H1 (cell line): ENCODE measurements around the gene COL11A1.

ENCODE experiments used
- ATF3 ChIP-seq: IDR thresholded peaks from 2 replicates; pipeline ENCODE4 v1.6.1; 2011; ENCODE audit warnings: low read depth, mild to moderate bottlenecking, low read length; ENCODE audit not compliant: insufficient read depth
- CREB1 ChIP-seq: IDR thresholded peaks from 2 replicates; pipeline ENCODE4 v1.6.1; 2012; ENCODE audit warnings: inconsistent platforms
- CTCF ChIP-seq, 3 experiments: IDR thresholded peaks; 1 replicate in 2 of 3; 2 replicates in 1 of 3; pipeline versions ENCODE4 v1.5.1 to v1.6.1; 2011; ENCODE audit warnings: low read length in 3 of 3, mild to moderate bottlenecking in 3 of 3, inconsistent platforms in 2 of 3, low read depth in 1 of 3, moderate library complexity in 1 of 3; ENCODE audit not compliant: insufficient read depth in 1 of 3; ENCODE audit errors: control extremely low read depth in 1 of 3
- E2F6 ChIP-seq: IDR thresholded peaks from 2 replicates; pipeline ENCODE4 v1.6.1; 2012; ENCODE audit warnings: inconsistent platforms
- EZH2 ChIP-seq: fragments of 200-600 bp; sonication (generic); IDR thresholded peaks from 2 replicates; pipeline ENCODE4 v1.7.1; 2012; ENCODE audit warnings: low read depth, mild to moderate bottlenecking, moderate library complexity, low read length, inconsistent platforms; ENCODE audit not compliant: severe bottlenecking
- MAX ChIP-seq: IDR thresholded peaks from 2 replicates; pipeline ENCODE4 v1.6.1; 2012; ENCODE audit warnings: inconsistent platforms
- PHF8 ChIP-seq: fragments of 200-600 bp; sonication (generic); conservative IDR thresholded peaks from 2 replicates; pipeline ENCODE4 v1.7.1; 2012; ENCODE audit warnings: low read depth, mild to moderate bottlenecking, inconsistent platforms, low read length, moderate library complexity
- POLR2A ChIP-seq, 2 experiments: IDR thresholded peaks; 1 replicate in 1 of 2; 2 replicates in 1 of 2; pipeline ENCODE4 v1.6.1; 2011; ENCODE audit warnings: low read depth in 2 of 2, low read length in 2 of 2, mild to moderate bottlenecking in 2 of 2; ENCODE audit errors: control extremely low read depth in 1 of 2
- POLR2AphosphoS5 ChIP-seq: IDR thresholded peaks from 2 replicates; pipeline ENCODE4 v1.6.1; 2011; ENCODE audit warnings: low read depth, low read length
- RAD21 ChIP-seq, 2 experiments: IDR thresholded peaks in 1 of 2; conservative IDR thresholded peaks in 1 of 2; 2 replicates each; pipeline ENCODE4 v1.6.1; 2011; ENCODE audit warnings: low read depth in 2 of 2, low read length in 2 of 2, improper control_type of control experiment in 1 of 2, inconsistent platforms in 1 of 2, mild to moderate bottlenecking in 1 of 2, moderate library complexity in 1 of 2
- SP2 ChIP-seq: IDR thresholded peaks from 2 replicates; pipeline ENCODE4 v1.6.1; 2012; ENCODE audit warnings: mild to moderate bottlenecking, low read length, inconsistent platforms
- SRF ChIP-seq: IDR thresholded peaks from 2 replicates; pipeline ENCODE4 v1.6.1; 2011; ENCODE audit warnings: mild to moderate bottlenecking, low read depth, low read length, moderate library complexity
- YY1 ChIP-seq: IDR thresholded peaks from 2 replicates; pipeline ENCODE4 v1.6.1; 2011; ENCODE audit warnings: low read depth, mild to moderate bottlenecking, low read length

GRCh38 chr1:102942324-102942723 is 166.0 kb downstream of the COL11A1 start:
- TF ChIP-seq CTCF (IDR thresholded peaks at IDR 0.05; ENCODE audit: control extremely low read depth in 1 of 3, insufficient read depth in 1 of 3, low read depth in 1 of 3, low read length in 3 of 3) = no peak
- TF ChIP-seq SRF = no peak
- no peak for TF ChIP-seq POLR2AphosphoS5
- no peak for TF ChIP-seq YY1
- no peak for TF ChIP-seq PHF8
- no peak for TF ChIP-seq E2F6
- no peak for TF ChIP-seq EZH2
- no peak for TF ChIP-seq MAX
- TF ChIP-seq RAD21 (IDR thresholded peaks at IDR 0.05 in 1 of 2, conservative IDR thresholded peaks at IDR 0.05 in 1 of 2; ENCODE audit: low read depth in 2 of 2, low read length in 2 of 2) = no peak
- TF ChIP-seq SP2 = no peak
- no peak for TF ChIP-seq POLR2A (IDR thresholded peaks at IDR 0.05; ENCODE audit: control extremely low read depth in 1 of 2, low read depth in 2 of 2, low read length in 2 of 2)
- TF ChIP-seq ATF3 = no peak
- no peak for TF ChIP-seq CREB1
